Heart right ventricle (tissue), 16 donors: ENCODE results near the gene SRSF6. TPM values are rescaled to one million over a fixed set of nuclear protein-coding genes. Genes with fewer than 3 reads are reported as not detected.
"Not testable (repeated sequence)": the region's sequence is repeated elsewhere in the genome, so short reads cannot be mapped to it uniquely, and the experiment has no call there.

Experiments used
- ATAC-seq, 8 donors: fragments of 200-7000 bp; cut with Tn5 transposase; one replicate each; pipeline ENCODE4 v1.9.1; 2020; ENCODE audit warnings: mild to moderate bottlenecking in 8 of 8, moderate library complexity in 8 of 8, moderate number of reproducible peaks in 1 of 8
- DNase-seq, 2 donors: peaks; one replicate each; pipeline ENCODE4 v3.0.0-alpha.2; 2020
- H3K27ac ChIP-seq, 10 donors: fragments of 200-600 bp; sonication (generic) in 2 of 10; one replicate each; pipeline versions ENCODE4 v1.5.0 to v1.8.0; 2020 to 2022; ENCODE audit warnings: mild to moderate bottlenecking in 3 of 10
- H3K27me3 ChIP-seq, 7 donors: fragments of 200-600 bp; one replicate each; pipeline ENCODE4 v1.8.0; 2021 to 2022; ENCODE audit warnings: mild to moderate bottlenecking in 2 of 7
- H3K36me3 ChIP-seq, 9 donors: fragments of 200-600 bp; sonication (generic) in 1 of 9; one replicate each; pipeline versions ENCODE4 v1.5.0 to v1.8.0; 2020 to 2022; ENCODE audit warnings: mild to moderate bottlenecking in 2 of 9
- H3K4me1 ChIP-seq, 9 donors: fragments of 200-600 bp; sonication (generic) in 1 of 9; one replicate each; pipeline versions ENCODE4 v1.5.0 to v1.8.0; 2020 to 2022; ENCODE audit warnings: mild to moderate bottlenecking in 4 of 9
- H3K4me3 ChIP-seq, 10 donors: fragments of 200-600 bp; sonication (generic) in 2 of 10; one replicate each; pipeline versions ENCODE4 v1.5.0 to v1.8.0; 2020 to 2022; ENCODE audit warnings: mild to moderate bottlenecking in 7 of 10, moderate library complexity in 2 of 10
- H3K9me3 ChIP-seq, 11 donors: fragments of 200-600 bp in 10 of 11; sonication (generic) in 2 of 11; one replicate each; pipeline versions ENCODE4 v1.5.0 to v1.8.0; 2013 to 2022; ENCODE audit warnings: mild to moderate bottlenecking in 2 of 11, control low read depth in 1 of 11, moderate library complexity in 1 of 11
- WGBS, 2 donors: extraction: QIAGEN DNeasy Blood & Tissue Kit; methylation state at CpG; one replicate each; pipeline ENCODE4 v1.1.7; 2013; ENCODE audit warnings: inconsistent platforms in 1 of 2; 5-methylcytosine and 5-hydroxymethylcytosine counted together
- intact Hi-C, 10 donors: fragments of 100-400 bp; cut with DNase I; formaldehyde crosslinking; loops; one replicate each; pipeline versions ENCODE4 v1.11.1 to v1.14.2; 2022
- polyA plus RNA-seq, 2 donors: library from polyadenylated mRNA; stranded (reverse); fragments of 200-250 nt; gene quantifications; one replicate each; pipeline ENCODE4 v1.2.3, GENCODE V29; 2013
- total RNA-seq, 10 donors: library from RNA; stranded (reverse); fragmentation: NEBNext Ultra II Directional in 3 of 10; extraction: Animal tissue kit (Norgen Biotek cat#: 25700) in 3 of 10; gene quantifications; one replicate each; pipeline versions ENCODE4 v1.2.1 to v1.2.4, GENCODE V29; 2021 to 2023
- TF ChIP-seq, protein P1 (sequence below), 9 donors: fragments of 200-600 bp; sonication (generic) in 2 of 9; IDR thresholded peaks; one replicate each; pipeline versions ENCODE4 v1.5.0 to v1.8.0; 2021 to 2022; ENCODE audit warnings: antibody characterized with exemption in 9 of 9, mild to moderate bottlenecking in 5 of 9, moderate library complexity in 1 of 9
- donor health status: Arrhythmogenic right ventricular cardiomyopathy.
- donor health status: ischemic (EF 13 %, LVEDD 7.1; RV severe dilation, severe dysfunction).
- donor health status: healthy with polysubstance abuse.
- donor health status: DM: no; HTN: yes; CAD: no.
- donor health status: DM: no; HTN: no; CAD: no.
- donor health status: ischemic (EF 25% LVEDD 6.9; RV normal size, moderate dysfunction).
- donor health status: ischemic (EF 25% LVEDD 5.7; RV mildly dilated, moderate dysfunction).
- donor health status: healthy.
- donor health status: DM: yes; HTN: yes; CAD: no.
- donor health status: Ischemic cardiomyopathy.
- donor health status: ischemic (EF 35%, LVEDD 5.7; RV mildly dilated, moderate dysfunction).
- donor health status: nonischemic (EF 11% LVEDD 7.7; RV severe dilation, severe dysfunction).
- donor health status: DM: yes; HTN: yes; CAD: no.
- donor health status: PGD.
- donor health status: ischemic (EF 29% LVEDD 5.4; RV normal size, mild dysfunction).
- donor health status: nonischemic (EF 23%, LVEDD 6.1; RV moderate dilation, normal function).

SRSF6 gene
- total and polyA plus RNA-seq, 12 donors: 27.9 to 86.6 (median 47.8) TPM

DNA sequence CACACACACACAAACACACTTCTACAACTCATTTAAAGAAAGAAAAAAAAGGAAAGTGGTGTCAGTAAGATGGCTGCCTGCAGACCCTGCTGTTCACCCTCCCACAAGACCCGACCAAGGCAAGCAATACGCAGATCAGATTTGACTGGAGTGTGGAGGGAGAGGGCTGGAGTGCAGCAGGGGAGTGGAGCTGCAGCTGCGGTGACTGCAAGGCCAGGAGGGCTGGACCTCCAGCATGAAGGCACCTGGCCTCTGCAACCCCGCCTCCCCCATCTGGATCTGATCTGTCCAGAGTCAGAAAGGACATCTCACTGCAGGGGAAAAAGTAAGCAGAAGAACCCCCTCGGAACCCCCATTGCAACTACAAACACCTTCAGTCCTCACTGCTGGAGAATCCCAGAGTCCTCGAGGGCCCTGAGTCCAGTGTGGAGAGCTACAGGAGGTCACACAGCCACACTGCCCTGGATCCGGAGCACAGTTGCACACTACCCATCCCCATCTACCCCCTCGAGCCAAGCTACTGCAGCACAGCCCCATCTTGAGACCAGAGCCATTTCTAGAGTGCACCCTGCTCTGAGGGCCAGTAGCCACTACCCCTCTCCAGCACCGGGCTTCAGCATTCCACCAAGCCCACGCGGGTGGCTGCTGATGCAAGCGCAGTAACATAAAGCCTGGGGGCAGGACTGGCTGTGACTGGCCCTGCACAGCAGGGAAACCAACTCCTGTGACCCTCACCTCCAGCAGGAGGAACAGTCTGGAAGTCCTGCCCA is 41.9 kb upstream of the SRSF6 start:
- DNase-seq (no peak), ATAC-seq (no peak)
- H3K27me3 ChIP-seq: peaks cover 0 to 5% (median 0%) of the 10 kb centered on the region in 7 donors
- H3K4me1 ChIP-seq: no peaks in the 10 kb centered on the region
- intact Hi-C loops: loop anchor here in 1 of 10 donors (10.0 kb wide), 1 partner anchor 1681 kb away; no protein-coding TSS in a partner anchor
- no peak overlapping the region for H3K4me3 ChIP-seq
- no peak overlapping the region for H3K27ac ChIP-seq
- H3K36me3 ChIP-seq: no peaks in the 10 kb centered on the region
- 69 to 70% methylated on average over 12 of the region's 12 CpGs for WGBS, 2 donors
- peaks cover 0 to 38% (median 26%) of the 10 kb centered on the region in 11 donors for H3K9me3 ChIP-seq
- TF ChIP-seq, protein P1, sequence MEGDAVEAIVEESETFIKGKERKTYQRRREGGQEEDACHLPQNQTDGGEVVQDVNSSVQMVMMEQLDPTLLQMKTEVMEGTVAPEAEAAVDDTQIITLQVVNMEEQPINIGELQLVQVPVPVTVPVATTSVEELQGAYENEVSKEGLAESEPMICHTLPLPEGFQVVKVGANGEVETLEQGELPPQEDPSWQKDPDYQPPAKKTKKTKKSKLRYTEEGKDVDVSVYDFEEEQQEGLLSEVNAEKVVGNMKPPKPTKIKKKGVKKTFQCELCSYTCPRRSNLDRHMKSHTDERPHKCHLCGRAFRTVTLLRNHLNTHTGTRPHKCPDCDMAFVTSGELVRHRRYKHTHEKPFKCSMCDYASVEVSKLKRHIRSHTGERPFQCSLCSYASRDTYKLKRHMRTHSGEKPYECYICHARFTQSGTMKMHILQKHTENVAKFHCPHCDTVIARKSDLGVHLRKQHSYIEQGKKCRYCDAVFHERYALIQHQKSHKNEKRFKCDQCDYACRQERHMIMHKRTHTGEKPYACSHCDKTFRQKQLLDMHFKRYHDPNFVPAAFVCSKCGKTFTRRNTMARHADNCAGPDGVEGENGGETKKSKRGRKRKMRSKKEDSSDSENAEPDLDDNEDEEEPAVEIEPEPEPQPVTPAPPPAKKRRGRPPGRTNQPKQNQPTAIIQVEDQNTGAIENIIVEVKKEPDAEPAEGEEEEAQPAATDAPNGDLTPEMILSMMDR (IDR thresholded peaks at IDR 0.05): no peak

DNA sequence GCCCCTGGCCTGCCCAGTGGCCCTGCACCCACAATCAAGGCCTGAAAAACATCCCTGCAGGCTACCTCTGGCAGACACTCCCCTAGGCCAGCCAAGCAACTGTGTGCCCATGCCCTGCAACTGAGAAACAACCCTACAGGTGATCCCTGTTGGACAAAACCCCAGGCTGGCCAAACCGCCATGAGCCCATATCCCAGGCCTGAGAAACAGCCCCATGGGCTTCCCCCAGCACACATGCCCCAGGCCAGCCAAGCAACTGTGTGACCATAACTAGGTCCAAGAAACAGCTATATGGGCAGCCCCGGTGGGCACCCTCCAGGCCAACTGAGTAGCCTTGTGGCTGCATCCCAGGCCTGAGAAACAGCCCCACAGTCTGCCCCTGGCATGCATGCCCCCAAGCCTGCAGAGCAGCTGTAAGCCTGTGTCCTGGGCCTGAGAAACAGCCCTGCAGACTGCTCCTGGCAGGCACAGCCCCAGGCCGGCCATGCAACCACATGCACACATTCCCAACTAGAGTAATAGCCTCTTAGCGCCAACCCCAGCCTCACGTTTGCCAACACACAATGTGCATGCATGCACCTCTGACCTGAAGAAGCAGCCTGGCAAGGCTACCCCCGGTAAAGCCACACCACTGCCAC is 41.0 kb upstream of the SRSF6 start:
- intact Hi-C loops: loop anchor here in 1 of 10 donors (10.0 kb wide), 1 partner anchor 1682 kb away; no protein-coding TSS in a partner anchor
- WGBS, 2 donors: 89 to 93% methylated on average over 6 of the region's 6 CpGs
- Histone ChIP-seq H3K4me3 (no peak overlapping the region), H3K36me3 (no peaks in the 10 kb centered on the region), H3K27me3 (no peaks in the 10 kb centered on the region), H3K4me1 (no peaks in the 10 kb centered on the region), H3K27ac (no peak overlapping the region), H3K9me3 (peaks cover 0 to 42% (median 33%) of the 10 kb centered on the region in 11 donors)
- ATAC-seq (no peak), DNase-seq (no peak)
- TF ChIP-seq, protein P1 (IDR thresholded peaks at IDR 0.05): no peak

DNA sequence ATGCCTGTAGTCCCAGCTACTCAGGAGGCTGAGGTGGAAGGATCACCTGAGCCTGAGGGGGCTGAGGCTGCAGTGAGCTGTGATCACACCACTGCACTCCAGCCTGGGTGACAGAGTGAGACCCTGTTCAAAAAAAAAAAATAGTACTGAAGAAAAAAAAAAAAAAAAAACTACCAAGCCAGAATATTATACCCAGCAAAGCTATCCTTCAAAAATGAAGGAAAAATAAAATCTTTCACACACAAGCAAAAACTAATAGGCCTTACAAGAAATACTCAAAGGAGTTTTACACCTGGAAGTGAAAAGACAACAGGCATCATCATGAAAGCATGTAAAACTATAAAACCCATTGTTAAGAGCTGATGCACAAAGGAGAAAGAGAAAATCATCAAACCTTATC is 37.5 kb upstream of the SRSF6 start:
- no peak for DNase-seq
- TF ChIP-seq, protein P1 (IDR thresholded peaks at IDR 0.05): no peak
- Histone ChIP-seq H3K27me3 (peaks cover 0 to 11% (median 0%) of the 10 kb centered on the region in 7 donors), H3K27ac (no peak overlapping the region), H3K36me3 (no peaks in the 10 kb centered on the region), H3K4me1 (no peaks in the 10 kb centered on the region), H3K9me3 (peaks cover 0 to 45% (median 33%) of the 10 kb centered on the region in 11 donors), H3K4me3 (no peak overlapping the region)
- intact Hi-C loops: no loop called here
- ATAC-seq: no peak

DNA sequence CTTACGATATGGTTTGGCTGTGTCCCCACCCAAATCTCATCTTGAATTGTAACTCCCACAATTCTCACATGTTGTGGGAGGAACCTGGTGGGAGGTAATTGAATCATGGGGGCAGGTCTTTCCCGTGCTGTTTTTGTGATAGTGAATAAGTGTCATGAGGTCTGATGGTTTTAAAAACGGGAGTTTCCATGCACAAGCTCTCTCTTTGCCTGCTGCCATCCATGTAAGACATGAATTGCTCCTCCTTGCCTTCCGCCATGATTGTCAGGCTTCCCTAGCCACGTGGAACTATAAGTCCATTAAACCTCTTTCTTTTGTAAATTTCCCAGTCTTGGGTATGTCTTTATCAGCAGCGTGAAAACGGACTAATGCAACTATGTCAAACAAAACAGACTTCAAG is 36.8 kb upstream of the SRSF6 start:
- 80 to 86% methylated on average over 7 of the region's 7 CpGs for WGBS, 2 donors
- peaks cover 0 to 45% (median 33%) of the 10 kb centered on the region in 11 donors for H3K9me3 ChIP-seq
- H3K36me3 ChIP-seq, ATAC-seq, H3K27ac ChIP-seq, intact Hi-C loops, DNase-seq, H3K4me1 ChIP-seq, H3K4me3 ChIP-seq: not testable (repeated sequence)
- H3K27me3 ChIP-seq: peaks cover 0 to 11% (median 0%) of the 10 kb centered on the region in 7 donors
